H9 (cell line): ENCODE measurements around the gene UGT1A5. TPM values are rescaled to one million over a fixed set of nuclear protein-coding genes. Genes with fewer than 3 reads are reported as not detected.

Experiments used
- DNase-seq: peaks from one replicate; pipeline ENCODE4 v3.0.0-alpha.2; 2017
- H2AFZ ChIP-seq: one replicate; pipeline ENCODE4 v1.6.1; 2013; ENCODE audit warnings: mild to moderate bottlenecking, low read length, control low read depth, moderate library complexity
- H2AK5ac ChIP-seq: 2 replicates; pipeline ENCODE4 v1.6.1; 2013; ENCODE audit warnings: low read length, control low read depth, mixed read lengths; ENCODE audit not compliant: insufficient read length
- H2BK120ac ChIP-seq: one replicate; pipeline ENCODE4 v1.6.1; 2013; ENCODE audit warnings: low read depth, mild to moderate bottlenecking, low read length, control low read depth, inconsistent platforms; ENCODE audit not compliant: poor library complexity, severe bottlenecking
- H2BK12ac ChIP-seq: 2 replicates; pipeline ENCODE4 v1.6.1; 2013; ENCODE audit warnings: low read length, control low read depth, mixed read lengths, low read depth; ENCODE audit not compliant: insufficient read length
- H2BK15ac ChIP-seq: 2 replicates; pipeline ENCODE4 v1.6.1; 2013; ENCODE audit warnings: low read depth, low read length, control low read depth
- H2BK20ac ChIP-seq: one replicate; pipeline ENCODE4 v1.6.1; 2013; ENCODE audit warnings: low read depth, mild to moderate bottlenecking, low read length, control low read depth, inconsistent platforms; ENCODE audit not compliant: poor library complexity, severe bottlenecking
- H2BK5ac ChIP-seq: 2 replicates; pipeline ENCODE4 v1.6.1; 2013; ENCODE audit warnings: low read length, control low read depth, mixed read lengths; ENCODE audit not compliant: insufficient read length
- H3K14ac ChIP-seq: 2 replicates; pipeline ENCODE4 v1.6.1; 2013; ENCODE audit warnings: low read length, control low read depth; ENCODE audit not compliant: insufficient read depth
- H3K18ac ChIP-seq: 2 replicates; pipeline ENCODE4 v1.6.1; 2013; ENCODE audit warnings: low read depth, mild to moderate bottlenecking, mixed read lengths, low read length, control low read depth; ENCODE audit not compliant: insufficient read length
- H3K23ac ChIP-seq: 2 replicates; pipeline ENCODE4 v1.6.1; 2013; ENCODE audit warnings: low read length, control low read depth, mixed read lengths, low read depth; ENCODE audit not compliant: insufficient read length
- H3K23me2 ChIP-seq: 2 replicates; pipeline ENCODE4 v1.6.1; 2013; ENCODE audit warnings: low read depth, mild to moderate bottlenecking, mixed read lengths, low read length, control low read depth; ENCODE audit not compliant: insufficient read length, poor library complexity, severe bottlenecking
- H3K27ac ChIP-seq: 2 replicates; pipeline ENCODE4 v1.5.1; 2013; ENCODE audit warnings: low read length, control low read depth, mixed read lengths, low read depth; ENCODE audit not compliant: insufficient read length
- H3K27me3 ChIP-seq: 2 replicates; pipeline ENCODE4 v1.6.1; 2013; ENCODE audit warnings: low read length, control low read depth, inconsistent platforms; ENCODE audit not compliant: insufficient read depth
- H3K4ac ChIP-seq: 2 replicates; pipeline ENCODE4 v1.6.1; 2013; ENCODE audit warnings: low read depth, mild to moderate bottlenecking, control low read depth, inconsistent platforms, low read length, moderate library complexity
- H3K4me1 ChIP-seq: 2 replicates; pipeline ENCODE4 v1.6.1; 2013; ENCODE audit warnings: low read length, control low read depth, inconsistent platforms; ENCODE audit not compliant: insufficient read depth
- H3K4me2 ChIP-seq: 2 replicates; pipeline ENCODE4 v1.6.1; 2013; ENCODE audit warnings: low read length, control low read depth, mixed read lengths; ENCODE audit not compliant: insufficient read length, insufficient read depth
- H3K56ac ChIP-seq: 2 replicates; pipeline ENCODE4 v1.6.1; 2013; ENCODE audit warnings: low read depth, mild to moderate bottlenecking, mixed read lengths, low read length, control low read depth; ENCODE audit not compliant: insufficient read length
- H3K79me1 ChIP-seq: 2 replicates; pipeline ENCODE4 v1.6.1; 2013; ENCODE audit warnings: low read depth, mild to moderate bottlenecking, moderate library complexity, low read length, control low read depth, inconsistent platforms; ENCODE audit not compliant: insufficient read depth, poor library complexity, severe bottlenecking
- H3K79me2 ChIP-seq: 2 replicates; pipeline ENCODE4 v1.6.1; 2013; ENCODE audit warnings: low read length, control low read depth, inconsistent platforms; ENCODE audit not compliant: insufficient read depth
- H3K9ac ChIP-seq: 2 replicates; pipeline ENCODE4 v1.6.1; 2013; ENCODE audit warnings: low read length, control low read depth, mixed read lengths; ENCODE audit not compliant: insufficient read length; ENCODE audit errors: extremely low read depth
- H3K9me3 ChIP-seq: one replicate; pipeline ENCODE4 v1.6.1; 2013; ENCODE audit warnings: low read depth, low read length, inconsistent platforms; ENCODE audit not compliant: control insufficient read depth
- H3T11ph ChIP-seq: one replicate; pipeline ENCODE4 v1.6.1; 2013; ENCODE audit warnings: mild to moderate bottlenecking, low read length, control low read depth, inconsistent platforms
- H4K20me1 ChIP-seq: one replicate; pipeline ENCODE4 v1.6.1; 2013; ENCODE audit not compliant: control insufficient read depth, insufficient read length, insufficient read depth
- H4K5ac ChIP-seq: 2 replicates; pipeline ENCODE4 v1.6.1; 2013; ENCODE audit warnings: low read depth, mild to moderate bottlenecking, mixed read lengths, low read length, control low read depth; ENCODE audit not compliant: insufficient read length
- H4K8ac ChIP-seq: replicated peaks from 2 replicates; pipeline ENCODE4 v1.6.1; 2013; ENCODE audit warnings: low read length, control low read depth, mixed read lengths, low read depth; ENCODE audit not compliant: insufficient read length
- H4K91ac ChIP-seq: 2 replicates; pipeline ENCODE4 v1.6.1; 2013; ENCODE audit warnings: low read depth, mild to moderate bottlenecking, moderate library complexity, mixed read lengths, low read length, control low read depth; ENCODE audit not compliant: insufficient read length
- H3K27ac Mint-ChIP-seq, 3 experiments: 2 replicates in 2 of 3; 3 replicates in 1 of 3; pipeline ENCODE4 v1.8.0; 2020 to 2021; ENCODE audit warnings: mixed read lengths in 3 of 3, mild to moderate bottlenecking in 1 of 3, moderate library complexity in 1 of 3
- H3K27me3 Mint-ChIP-seq: 2 replicates; pipeline ENCODE4 v1.8.0; 2021; ENCODE audit warnings: low read depth, mild to moderate bottlenecking, moderate library complexity, mixed read lengths
- H3K36me3 Mint-ChIP-seq, 3 experiments: 2 replicates in 2 of 3; 3 replicates in 1 of 3; pipeline ENCODE4 v1.8.0; 2020 to 2021; ENCODE audit warnings: low read depth in 3 of 3, mixed read lengths in 3 of 3; ENCODE audit not compliant: insufficient read depth in 1 of 3
- H3K4me1 Mint-ChIP-seq, 2 experiments: 2 replicates each; pipeline ENCODE4 v1.8.0; 2020; ENCODE audit warnings: mixed read lengths in 2 of 2
- H3K4me3 Mint-ChIP-seq, 2 experiments: 2 replicates in 1 of 2; 3 replicates in 1 of 2; pipeline ENCODE4 v1.8.0; 2020 to 2021; ENCODE audit warnings: mild to moderate bottlenecking in 2 of 2, mixed read lengths in 2 of 2, moderate library complexity in 1 of 2
- H3K9me3 Mint-ChIP-seq, 2 experiments: 2 replicates in 1 of 2; 3 replicates in 1 of 2; pipeline ENCODE4 v1.8.0; 2020; ENCODE audit warnings: mild to moderate bottlenecking in 2 of 2, mixed read lengths in 2 of 2, moderate library complexity in 1 of 2
- CTCF ChIP-seq: fragments of 200-600 bp; sonication (generic); conservative IDR thresholded peaks from 3 replicates; pipeline ENCODE4 v1.8.0; 2021; ENCODE audit warnings: antibody characterized with exemption, mild to moderate bottlenecking
- WGBS: extraction: QIAGEN DNeasy Blood & Tissue Kit; methylation state at CpG from one replicate; pipeline ENCODE4 v1.1.7; 2013; ENCODE audit warnings: missing lambda C conversion rate, low lambda C conversion rate, mixed read lengths; ENCODE audit not compliant: insufficient read length; ENCODE audit errors: extremely low coverage; 5-methylcytosine and 5-hydroxymethylcytosine counted together
- total RNA-seq: library from RNA; stranded (reverse); gene quantifications from 2 replicates; pipeline ENCODE4 v1.2.1, GENCODE V29; 2021

Gene UGT1A5
- total RNA-seq, 1 experiment from 2014 or later, result not detected

DNA sequence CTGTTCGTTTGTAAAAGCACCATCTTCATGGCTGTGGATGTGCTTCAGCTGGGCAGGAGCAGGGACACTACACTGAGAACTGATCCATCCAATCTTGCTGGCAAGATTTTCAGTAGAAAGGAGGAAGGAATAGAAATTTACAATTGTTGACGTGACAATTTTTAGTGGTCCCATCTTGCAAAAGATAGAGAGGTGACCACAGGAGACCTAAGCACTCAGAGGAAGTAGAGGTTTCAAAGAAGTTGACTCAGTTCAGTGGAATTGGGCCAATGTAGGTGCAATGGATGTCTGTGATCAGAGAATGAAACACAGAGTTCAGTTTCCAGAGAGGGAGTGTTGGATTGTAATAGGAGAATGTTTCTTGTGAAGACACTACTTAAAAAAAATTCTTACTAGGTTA lies 1.4 kb downstream of the UGT1A5 start:
- Histone ChIP-seq H3K56ac (no peak overlapping the region), H2BK15ac (no peak overlapping the region), H3K14ac (no peak overlapping the region; the same call in 1 of the 2 replicates), H3T11ph (no peak overlapping the region), H3K4ac (no peak overlapping the region), H2BK20ac (no peak overlapping the region), H3K27me3 (no peaks in the 10 kb centered on the region), H3K4me2 (no peak overlapping the region), H4K20me1 (no peaks in the 10 kb centered on the region), H3K18ac (no peak overlapping the region), H2AK5ac (no peak overlapping the region), H3K23me2 (no peaks in the 10 kb centered on the region), H3K23ac (no peak overlapping the region), H4K91ac (no peak overlapping the region), H2BK120ac (no peak overlapping the region), H2BK5ac (no peak overlapping the region), H3K27ac (no peak overlapping the region), H4K8ac (no peak overlapping the region), H3K9me3 (no peaks in the 10 kb centered on the region), H2AFZ (no peak overlapping the region), H3K79me1 (no peaks in the 10 kb centered on the region), H3K9ac (no peak overlapping the region), H3K79me2 (no peaks in the 10 kb centered on the region), H4K5ac (no peak overlapping the region), H3K4me1 (no peaks in the 10 kb centered on the region), H2BK12ac (no peak overlapping the region)
- Mint-ChIP-seq H3K36me3 (no peaks in the 10 kb centered on the region), H3K4me3 (no peak overlapping the region), H3K27me3 (peaks cover 10% of the 10 kb centered on the region), H3K9me3 (peaks cover 3 to 6% of the 10 kb centered on the region in 2 experiments; a peak in 2 of 5 replicates), H3K4me1 (peaks cover 7% of the 10 kb centered on the region in 2 experiments), H3K27ac (no peak overlapping the region)
- DNase-seq, result no peak
- no peak for TF ChIP-seq CTCF
- WGBS, result no CpG with 5 or more reads among the region's 2 CpGs
